ENCODE measurements around the gene COL7A1. TPM values are rescaled to one million over a fixed set of nuclear protein-coding genes. Genes with fewer than 3 reads are reported as not detected.

COL7A1 gene
- total RNA-seq, 1 donor from 2014 or later: 337 TPM

GRCh38 chr3:48556796-48557626 is 38.1 kb downstream of the COL7A1 start, which contains the start of gene PFKFB4:
Gene PFKFB4, minus strand, starts transcription at chr3:48556803. Its CDS starts 26 bp downstream, at chr3:48556777.
- no peak for TF ChIP-seq CTCF (IDR thresholded peaks at IDR 0.05; ENCODE audit: insufficient read depth, low read length, poor library complexity, severe bottlenecking)
- no peaks in the 10 kb centered on the region for H3K27me3 ChIP-seq (ENCODE audit: control insufficient read depth, insufficient read depth, low read length)
- H3K36me3 ChIP-seq (ENCODE audit: control insufficient read depth, insufficient read depth, low read length): peaks cover 5% of the 10 kb centered on the region
- H3K4me3 ChIP-seq (ENCODE audit: low read depth, low read length): peak within 1 kb of the TSS; percentile 62
- DNase-seq (ENCODE audit: low read depth): peak; percentile 97

GRCh38 chr3:48555949-48556795 is 39.0 kb downstream of the COL7A1 start:
- Histone ChIP-seq H3K36me3 (ENCODE audit: control insufficient read depth, insufficient read depth, low read length) (peaks cover 4% of the 10 kb centered on the region), H3K27me3 (ENCODE audit: control insufficient read depth, insufficient read depth, low read length) (no peaks in the 10 kb centered on the region), H3K4me3 (ENCODE audit: low read depth, low read length) (peak overlapping the region; percentile 62)
- TF ChIP-seq CTCF (IDR thresholded peaks at IDR 0.05; ENCODE audit: insufficient read depth, low read length, poor library complexity, severe bottlenecking): no peak
- DNase-seq (ENCODE audit: low read depth): no peak

- DNase-seq (ENCODE audit: low read depth): no peak
- Histone ChIP-seq H3K36me3 (ENCODE audit: control insufficient read depth, insufficient read depth, low read length) (peaks cover 4% of the 10 kb centered on the region), H3K27me3 (ENCODE audit: control insufficient read depth, insufficient read depth, low read length) (no peaks in the 10 kb centered on the region), H3K4me3 (ENCODE audit: low read depth, low read length) (no peak overlapping the region)
- TF ChIP-seq CTCF (IDR thresholded peaks at IDR 0.05; ENCODE audit: insufficient read depth, low read length, poor library complexity, severe bottlenecking): no peak
These were observed 39.7 kb downstream of the COL7A1 start for GRCh38 chr3:48555231-48555948.

GRCh38 chr3:48553886-48554845 is 41.0 kb downstream of the COL7A1 start:
- TF ChIP-seq CTCF (IDR thresholded peaks at IDR 0.05; ENCODE audit: insufficient read depth, low read length, poor library complexity, severe bottlenecking): no peak
- no peak overlapping the region for H3K4me3 ChIP-seq (ENCODE audit: low read depth, low read length)
- DNase-seq (ENCODE audit: low read depth): no peak
- no peaks in the 10 kb centered on the region for H3K27me3 ChIP-seq (ENCODE audit: control insufficient read depth, insufficient read depth, low read length)
- H3K36me3 ChIP-seq (ENCODE audit: control insufficient read depth, insufficient read depth, low read length): peaks cover 2% of the 10 kb centered on the region

GRCh38 chr3:48553361-48553760 is 41.8 kb downstream of the COL7A1 start:
- DNase-seq (ENCODE audit: low read depth): no peak
- H3K27me3 ChIP-seq (ENCODE audit: control insufficient read depth, insufficient read depth, low read length): no peaks in the 10 kb centered on the region
- no peak for TF ChIP-seq CTCF (IDR thresholded peaks at IDR 0.05; ENCODE audit: insufficient read depth, low read length, poor library complexity, severe bottlenecking)
- peaks cover 1% of the 10 kb centered on the region for H3K36me3 ChIP-seq (ENCODE audit: control insufficient read depth, insufficient read depth, low read length)
- H3K4me3 ChIP-seq (ENCODE audit: low read depth, low read length): no peak overlapping the region
